Colonic mucosa (tissue), 4 donors: ENCODE results near the gene GMPR. TPM values are rescaled to one million over a fixed set of nuclear protein-coding genes. Genes with fewer than 3 reads are reported as not detected.

Source experiments
- DNase-seq: peaks from one replicate; pipeline ENCODE4 v3.0.0-alpha.2; 2020
- H3K27ac ChIP-seq: fragments of 200-600 bp; one replicate; pipeline ENCODE4 v1.8.0; 2021
- H3K27me3 ChIP-seq: fragments of 200-600 bp; one replicate; pipeline ENCODE4 v1.8.0; 2021
- H3K36me3 ChIP-seq: fragments of 200-600 bp; one replicate; pipeline ENCODE4 v1.8.0; 2021
- H3K4me1 ChIP-seq: fragments of 200-600 bp; one replicate; pipeline ENCODE4 v1.8.0; 2021; ENCODE audit warnings: mild to moderate bottlenecking
- H3K4me3 ChIP-seq: fragments of 200-600 bp; one replicate; pipeline ENCODE4 v1.8.0; 2021
- H3K9ac ChIP-seq, 2 donors: one replicate each; pipeline ENCODE4 v1.7.0; 2013; ENCODE audit warnings: control low read depth in 2 of 2, low read depth in 2 of 2, low read length in 2 of 2
- H3K9me3 ChIP-seq: fragments of 200-600 bp; one replicate; pipeline ENCODE4 v1.8.0; 2021
- CTCF ChIP-seq: fragments of 200-600 bp; IDR thresholded peaks from one replicate; pipeline ENCODE4 v1.8.0; 2022; ENCODE audit warnings: antibody characterized with exemption, mild to moderate bottlenecking
- intact Hi-C: fragments of 100-400 bp; cut with DNase I; formaldehyde crosslinking; loops from one replicate; pipeline ENCODE4 v1.14.1; 2022
- total RNA-seq, 2 donors: library from RNA; stranded (reverse); fragmentation: NEBNext Ultra II Directional in 1 of 2; extraction: Animal tissue kit (Norgen Biotek cat#: 25700) in 1 of 2; gene quantifications; one replicate each; pipeline ENCODE4 v1.2.1, GENCODE V29; 2021
- donor health status: healthy.
- donor health status: DM: no; HTN: no; CAD: no.
- donor health status: DM: no; HTN: no; CAD: no.

GMPR gene
- total RNA-seq, 2 donors from 2014 or later: 3.4 to 4.7 TPM

DNA sequence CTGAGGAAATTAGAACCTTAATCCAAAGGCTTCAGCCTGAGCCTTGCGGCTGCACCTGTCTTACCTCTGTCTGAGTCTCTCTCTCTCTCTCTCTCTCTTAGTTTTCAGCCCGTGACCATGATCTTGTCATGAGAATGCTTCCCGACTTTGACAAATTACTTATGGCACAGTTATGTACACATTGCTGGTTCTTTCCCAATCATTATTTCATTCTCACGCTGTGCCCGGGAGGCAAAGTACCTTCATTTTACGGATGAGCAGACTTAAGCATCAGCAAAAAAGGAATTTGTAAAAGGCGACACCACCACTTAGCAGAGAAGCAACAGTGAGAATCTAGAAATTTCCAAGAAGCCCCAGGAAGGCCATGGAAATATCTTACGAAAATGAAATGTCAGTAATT lies 54.6 kb downstream of the GMPR start:
- Histone ChIP-seq H3K9me3 (no peaks in the 10 kb centered on the region), H3K27me3 (no peaks in the 10 kb centered on the region), H3K9ac (no peak overlapping the region), H3K27ac (no peak overlapping the region), H3K4me1 (no peaks in the 10 kb centered on the region), H3K36me3 (no peaks in the 10 kb centered on the region), H3K4me3 (no peak overlapping the region)
- no peak for TF ChIP-seq CTCF
- no peak for DNase-seq
- intact Hi-C loops: no loop called here

DNA sequence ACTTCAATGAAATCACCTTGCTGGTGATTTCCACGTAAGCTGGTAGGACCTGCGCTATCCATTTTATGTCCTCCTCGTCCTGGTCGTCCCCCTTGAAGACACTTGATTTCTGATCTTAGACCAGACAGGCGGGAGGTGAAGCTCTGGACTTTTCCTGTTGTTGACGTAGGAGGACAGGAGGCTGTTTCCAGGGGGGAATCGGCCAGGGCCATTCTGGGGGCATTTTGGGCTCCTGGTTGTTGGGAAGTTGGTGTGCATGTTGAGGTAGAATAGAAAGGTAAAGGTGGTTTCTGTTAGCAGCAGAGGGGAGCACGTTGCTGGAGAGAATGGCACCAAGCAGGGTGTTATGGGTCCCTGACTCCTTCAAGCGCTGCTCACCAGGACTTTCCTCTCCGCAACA lies 56.0 kb downstream of the GMPR start:
- Histone ChIP-seq H3K4me1 (no peaks in the 10 kb centered on the region), H3K27me3 (no peaks in the 10 kb centered on the region), H3K9me3 (no peaks in the 10 kb centered on the region), H3K36me3 (no peaks in the 10 kb centered on the region), H3K27ac (no peak overlapping the region), H3K9ac (no peak overlapping the region), H3K4me3 (no peak overlapping the region)
- DNase-seq: no peak
- TF ChIP-seq CTCF: no peak
- intact Hi-C loops: no loop called here

DNA sequence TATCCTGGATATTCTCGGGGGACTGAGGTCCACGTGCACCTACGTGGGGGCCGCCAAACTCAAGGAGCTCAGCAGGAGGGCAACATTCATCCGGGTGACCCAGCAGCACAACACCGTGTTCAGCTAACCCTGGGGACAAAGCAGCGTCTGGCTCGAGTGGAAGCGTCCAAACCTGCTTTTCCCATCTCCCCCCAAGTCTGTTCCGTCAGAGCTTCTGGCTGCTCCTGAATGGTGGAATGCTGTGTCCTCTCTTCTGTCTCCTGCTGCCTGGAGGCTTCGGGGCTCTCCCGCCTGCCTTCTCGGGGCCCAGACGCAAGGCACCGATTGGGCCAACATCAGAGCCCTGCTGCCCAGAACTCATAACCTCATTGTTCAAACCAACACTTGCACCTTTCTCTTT lies 56.7 kb downstream of the GMPR start:
- no peak overlapping the region for H3K9ac ChIP-seq
- no peak overlapping the region for H3K27ac ChIP-seq
- H3K27me3 ChIP-seq: no peaks in the 10 kb centered on the region
- no peaks in the 10 kb centered on the region for H3K9me3 ChIP-seq
- intact Hi-C loops: no loop called here
- DNase-seq: no peak
- no peak overlapping the region for H3K4me3 ChIP-seq
- no peak for TF ChIP-seq CTCF
- H3K36me3 ChIP-seq: no peaks in the 10 kb centered on the region
- no peaks in the 10 kb centered on the region for H3K4me1 ChIP-seq

- H3K9ac ChIP-seq: no peak overlapping the region
- no peaks in the 10 kb centered on the region for H3K36me3 ChIP-seq
- no peaks in the 10 kb centered on the region for H3K9me3 ChIP-seq
- intact Hi-C loops: no loop called here
- no peaks in the 10 kb centered on the region for H3K4me1 ChIP-seq
- H3K27me3 ChIP-seq: no peaks in the 10 kb centered on the region
- TF ChIP-seq CTCF: no peak
- no peak for DNase-seq
- H3K27ac ChIP-seq: no peak overlapping the region
- H3K4me3 ChIP-seq: no peak overlapping the region
These were observed 57.1 kb downstream of the GMPR start for GRCh38 chr6:16295471-16295870.

GRCh38 chr6:16296061-16296670 lies 57.8 kb downstream of the GMPR start:
- DNase-seq: no peak
- Histone ChIP-seq H3K27ac (no peak overlapping the region), H3K27me3 (no peaks in the 10 kb centered on the region), H3K4me3 (no peak overlapping the region), H3K36me3 (no peaks in the 10 kb centered on the region), H3K4me1 (no peaks in the 10 kb centered on the region), H3K9me3 (no peaks in the 10 kb centered on the region), H3K9ac (no peak overlapping the region)
- no peak for TF ChIP-seq CTCF
- intact Hi-C loops: no loop called here
